Hepatocyte (in vitro differentiated cells): ENCODE measurements around the gene USP48. TPM values are rescaled to one million over a fixed set of nuclear protein-coding genes. Genes with fewer than 3 reads are reported as not detected.
"Not testable (repeated sequence)": the region's sequence is repeated elsewhere in the genome, so short reads cannot be mapped to it uniquely, and the experiment has no call there.

Experiments used
- DNase-seq: peaks from one replicate; pipeline ENCODE4 v3.0.0-alpha.2; 2016; ENCODE audit warnings: low spot score
- H2AFZ ChIP-seq: fragments of 200-600 bp; sonication (generic); 2 replicates; pipeline ENCODE4 v1.6.0; 2016; ENCODE audit warnings: antibody characterized with exemption, mild to moderate bottlenecking
- H3K27ac ChIP-seq: fragments of 200-600 bp; sonication (generic); 2 replicates; pipeline ENCODE4 v1.5.1; 2016; ENCODE audit warnings: mild to moderate bottlenecking
- H3K27me3 ChIP-seq: fragments of 200-600 bp; sonication (generic); 2 replicates; pipeline ENCODE4 v1.6.1; 2016
- H3K36me3 ChIP-seq: fragments of 200-600 bp; sonication (generic); replicated peaks from 2 replicates; pipeline ENCODE4 v1.5.1; 2016; ENCODE audit warnings: low read depth; ENCODE audit not compliant: insufficient read depth
- H3K4me1 ChIP-seq: fragments of 200-600 bp; sonication (generic); 2 replicates; pipeline ENCODE4 v1.5.1; 2016; ENCODE audit warnings: mild to moderate bottlenecking, moderate library complexity; ENCODE audit not compliant: insufficient read depth
- H3K4me2 ChIP-seq: fragments of 200-600 bp; sonication (generic); 2 replicates; pipeline ENCODE4 v1.6.0; 2016
- H3K4me3 ChIP-seq: fragments of 200-600 bp; sonication (generic); 2 replicates; pipeline ENCODE4 v1.5.1; 2016; ENCODE audit warnings: mild to moderate bottlenecking
- H3K79me2 ChIP-seq: fragments of 200-600 bp; sonication (generic); 2 replicates; pipeline ENCODE4 v1.6.0; 2017; ENCODE audit warnings: mild to moderate bottlenecking
- H3K9me2 ChIP-seq: fragments of 200-600 bp; sonication (generic); replicated peaks from 2 replicates; pipeline ENCODE4 v1.6.0; 2017; ENCODE audit warnings: mild to moderate bottlenecking; ENCODE audit not compliant: insufficient read depth
- H3K9me3 ChIP-seq: fragments of 200-600 bp; sonication (generic); 2 replicates; pipeline ENCODE4 v1.5.1; 2016; ENCODE audit warnings: low read depth, mild to moderate bottlenecking
- H4K20me1 ChIP-seq: fragments of 200-600 bp; sonication (generic); 2 replicates; pipeline ENCODE4 v1.6.0; 2016; ENCODE audit warnings: mild to moderate bottlenecking; ENCODE audit not compliant: insufficient read depth, poor library complexity, severe bottlenecking
- EZH2 ChIP-seq: fragments of 200-600 bp; sonication (generic); IDR thresholded peaks from 2 replicates; pipeline ENCODE4 v1.6.1; 2016; ENCODE audit warnings: antibody characterized with exemption, mild to moderate bottlenecking, borderline replicate concordance
- EZH2phosphoT487 ChIP-seq: fragments of 200-600 bp; sonication (generic); IDR thresholded peaks from one replicate; pipeline ENCODE4 v1.6.1; 2018; ENCODE audit warnings: antibody characterized with exemption, mild to moderate bottlenecking, low read depth, moderate library complexity; ENCODE audit not compliant: unreplicated experiment, severe bottlenecking
- WGBS: methylation state at CpG from one replicate; pipeline ENCODE4 v1.1.6; 2016; ENCODE audit warnings: low lambda C conversion rate; ENCODE audit errors: missing lambda C conversion rate; 5-methylcytosine and 5-hydroxymethylcytosine counted together
- polyA plus RNA-seq: library from polyadenylated mRNA; unstranded; fragments of >200 nt; fragmentation: Nextera tagmentation; extraction: Ambion mirVana; gene quantifications from 2 replicates; pipeline ENCODE4 v1.2.1, GENCODE V29; 2016
- total RNA-seq: library from RNA; depleted of rRNA; stranded (reverse); fragments of >200 nt; gene quantifications from 2 replicates; pipeline ENCODE4 v1.2.3, GENCODE V29; 2014
- TF ChIP-seq, protein P1 (sequence below): fragments of 200-600 bp; sonication (generic); IDR thresholded peaks from 2 replicates; pipeline ENCODE4 v1.5.1; 2016; ENCODE audit warnings: antibody characterized with exemption, mild to moderate bottlenecking; ENCODE audit not compliant: poor library complexity

USP48 gene
- total and polyA plus RNA-seq, 2 experiments from 2014 or later: 38.9 to 39.5 TPM

DNA sequence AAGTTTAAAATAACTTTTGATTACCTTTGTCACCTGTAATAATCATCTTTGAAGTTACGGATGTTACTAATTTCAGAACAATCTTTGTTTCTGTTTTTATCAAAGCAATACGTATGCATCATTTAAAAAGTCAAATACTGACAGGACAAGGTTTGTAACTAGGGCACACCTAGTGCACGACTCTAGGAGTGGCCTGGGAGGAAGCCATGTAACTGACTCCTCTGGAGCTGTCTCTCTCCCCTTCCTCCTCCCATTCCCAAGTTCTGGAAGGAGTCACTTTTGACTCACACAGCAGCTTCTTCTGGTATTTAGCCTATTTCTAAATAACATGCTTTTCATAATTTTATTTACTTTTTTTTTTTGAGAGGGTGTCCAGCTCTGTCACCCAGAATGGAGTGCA, 102.0 kb downstream of the USP48 start:
- no peak overlapping the region for H3K4me2 ChIP-seq
- no peak overlapping the region for H3K4me3 ChIP-seq
- H3K27ac ChIP-seq: no peak overlapping the region
- WGBS: 91% methylated on average over 3 of the region's 3 CpGs
- no peak for DNase-seq
- H3K4me1 ChIP-seq: no peaks in the 10 kb centered on the region
- no peaks in the 10 kb centered on the region for H4K20me1 ChIP-seq
- H3K36me3 ChIP-seq: no peaks in the 10 kb centered on the region
- TF ChIP-seq EZH2phosphoT487: no peak
- TF ChIP-seq, protein P1, sequence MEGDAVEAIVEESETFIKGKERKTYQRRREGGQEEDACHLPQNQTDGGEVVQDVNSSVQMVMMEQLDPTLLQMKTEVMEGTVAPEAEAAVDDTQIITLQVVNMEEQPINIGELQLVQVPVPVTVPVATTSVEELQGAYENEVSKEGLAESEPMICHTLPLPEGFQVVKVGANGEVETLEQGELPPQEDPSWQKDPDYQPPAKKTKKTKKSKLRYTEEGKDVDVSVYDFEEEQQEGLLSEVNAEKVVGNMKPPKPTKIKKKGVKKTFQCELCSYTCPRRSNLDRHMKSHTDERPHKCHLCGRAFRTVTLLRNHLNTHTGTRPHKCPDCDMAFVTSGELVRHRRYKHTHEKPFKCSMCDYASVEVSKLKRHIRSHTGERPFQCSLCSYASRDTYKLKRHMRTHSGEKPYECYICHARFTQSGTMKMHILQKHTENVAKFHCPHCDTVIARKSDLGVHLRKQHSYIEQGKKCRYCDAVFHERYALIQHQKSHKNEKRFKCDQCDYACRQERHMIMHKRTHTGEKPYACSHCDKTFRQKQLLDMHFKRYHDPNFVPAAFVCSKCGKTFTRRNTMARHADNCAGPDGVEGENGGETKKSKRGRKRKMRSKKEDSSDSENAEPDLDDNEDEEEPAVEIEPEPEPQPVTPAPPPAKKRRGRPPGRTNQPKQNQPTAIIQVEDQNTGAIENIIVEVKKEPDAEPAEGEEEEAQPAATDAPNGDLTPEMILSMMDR: no peak
- no peaks in the 10 kb centered on the region for H3K9me2 ChIP-seq
- no peaks in the 10 kb centered on the region for H3K27me3 ChIP-seq
- H2AFZ ChIP-seq: no peak overlapping the region
- peaks cover 3% of the 10 kb centered on the region for H3K9me3 ChIP-seq
- no peaks in the 10 kb centered on the region for H3K79me2 ChIP-seq

GRCh38 chr1:21680381-21680780, 102.6 kb downstream of the USP48 start:
- no peaks in the 10 kb centered on the region for H3K79me2 ChIP-seq
- H4K20me1 ChIP-seq: no peaks in the 10 kb centered on the region
- no peaks in the 10 kb centered on the region for H3K9me2 ChIP-seq
- no peak overlapping the region for H3K27ac ChIP-seq
- no peak for TF ChIP-seq EZH2
- TF ChIP-seq, protein P1: no peak
- no peak for TF ChIP-seq EZH2phosphoT487
- no peak for DNase-seq
- no peak overlapping the region for H2AFZ ChIP-seq
- 97% methylated on average over 1 of the region's 1 CpG for WGBS
- no peaks in the 10 kb centered on the region for H3K36me3 ChIP-seq
- peaks cover under 1% of the 10 kb centered on the region for H3K9me3 ChIP-seq
- H3K4me1 ChIP-seq: no peaks in the 10 kb centered on the region
- H3K27me3 ChIP-seq: no peaks in the 10 kb centered on the region
- no peak overlapping the region for H3K4me2 ChIP-seq
- H3K4me3 ChIP-seq: no peak overlapping the region

DNA sequence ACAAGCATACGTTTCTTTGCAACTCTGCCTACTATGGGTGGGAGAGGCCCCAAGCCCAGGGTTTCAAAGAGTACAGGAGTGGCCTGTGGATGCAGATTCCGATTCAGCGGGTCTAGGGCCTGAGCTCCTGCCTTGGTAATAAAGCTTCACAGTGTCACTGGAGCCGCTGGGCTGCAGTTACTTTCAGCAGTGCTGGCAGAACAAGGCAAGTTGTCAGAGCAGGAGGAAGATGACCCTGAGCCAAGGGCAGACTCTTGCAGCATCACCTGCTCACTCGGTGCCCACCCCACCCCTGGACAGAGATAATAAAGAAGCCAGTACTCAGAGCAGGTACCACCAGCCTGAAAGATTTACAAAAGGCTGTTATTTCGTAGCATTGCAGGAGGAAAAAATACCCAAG, 105.8 kb downstream of the USP48 start:
- Histone ChIP-seq H3K9me2 (no peaks in the 10 kb centered on the region), H3K36me3 (no peaks in the 10 kb centered on the region), H3K4me1 (peaks cover 13% of the 10 kb centered on the region), H3K27me3 (no peaks in the 10 kb centered on the region), H3K9me3 (no peaks in the 10 kb centered on the region), H3K79me2 (no peaks in the 10 kb centered on the region), H3K27ac (no peak overlapping the region), H2AFZ (no peak overlapping the region), H3K4me2 (no peak overlapping the region), H3K4me3 (no peak overlapping the region), H4K20me1 (no peaks in the 10 kb centered on the region)
- 95% methylated on average over 6 of the region's 6 CpGs for WGBS
- no peak for DNase-seq
- no peak for TF ChIP-seq EZH2phosphoT487
- TF ChIP-seq EZH2: no peak
- TF ChIP-seq, protein P1: no peak

- TF ChIP-seq, protein P1: no peak
- TF ChIP-seq EZH2 (no peak), EZH2phosphoT487 (no peak)
- Histone ChIP-seq H3K4me3 (no peak overlapping the region), H3K79me2 (no peaks in the 10 kb centered on the region), H3K9me3 (no peaks in the 10 kb centered on the region), H3K4me2 (no peak overlapping the region), H3K27ac (no peak overlapping the region), H3K36me3 (no peaks in the 10 kb centered on the region), H3K4me1 (peaks cover 13% of the 10 kb centered on the region), H4K20me1 (no peaks in the 10 kb centered on the region), H2AFZ (no peak overlapping the region), H3K27me3 (no peaks in the 10 kb centered on the region), H3K9me2 (no peaks in the 10 kb centered on the region)
- no peak for DNase-seq
- WGBS: 80% methylated on average over 10 of the region's 10 CpGs
Measured at GRCh38 chr1:21674957-21675356, 108.0 kb downstream of the USP48 start.

- not testable (repeated sequence) for H3K4me2 ChIP-seq, H2AFZ ChIP-seq, H3K27ac ChIP-seq, H3K79me2 ChIP-seq, H3K9me2 ChIP-seq, H3K9me3 ChIP-seq, H3K4me3 ChIP-seq, H4K20me1 ChIP-seq, H3K36me3 ChIP-seq, H3K27me3 ChIP-seq, DNase-seq
- WGBS: 95% methylated on average over 7 of the region's 7 CpGs
- peaks cover 19% of the 10 kb centered on the region for H3K4me1 ChIP-seq
Measured at GRCh38 chr1:21673853-21674252, 109.1 kb downstream of the USP48 start.
